SIG-M5 treated with dmso at 0.1 percent for 504 hours (cell line): ENCODE measurements around the gene PTGR3.

Experiments used
- DNase-seq: peaks from one replicate; lab custom pipeline; 2025; ENCODE audit not compliant: unreplicated experiment; lab: John Stamatoyannopoulos, UW

Gene PTGR3

DNA sequence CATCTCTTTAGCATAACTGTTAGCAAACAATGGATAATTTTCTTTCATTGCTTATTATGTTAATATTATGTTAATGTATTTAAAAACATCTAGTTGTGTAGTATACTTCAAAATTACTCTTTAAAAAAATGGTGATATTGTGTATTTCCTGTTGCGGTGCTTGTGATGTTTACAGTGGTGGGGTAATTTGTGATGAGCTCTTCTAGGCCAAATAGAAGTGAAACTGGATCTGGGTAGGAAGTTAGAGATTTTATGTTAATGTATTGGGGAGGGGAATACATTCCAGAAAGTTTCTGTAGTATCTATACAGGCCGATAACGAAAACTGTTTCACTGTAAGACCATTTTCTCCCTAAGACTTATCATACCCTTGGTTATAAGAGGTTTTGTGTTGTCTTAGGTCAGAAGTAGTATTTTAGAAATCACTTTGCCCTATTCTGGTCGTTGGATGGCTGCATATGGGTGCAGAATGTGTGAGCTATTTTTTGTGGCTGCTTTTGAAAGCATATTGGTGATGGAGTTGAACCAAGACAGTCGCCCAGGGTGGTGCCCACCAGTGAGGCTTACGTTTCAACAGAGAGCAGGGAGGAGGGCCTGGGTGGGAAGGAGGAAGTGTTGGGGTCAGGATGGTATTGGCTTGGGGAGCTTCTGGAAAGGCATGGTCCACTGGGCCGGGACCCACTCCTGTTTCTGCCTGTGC is 7.4 kb upstream of the PTGR3 start:
- peak; percentile 25 for DNase-seq

DNA sequence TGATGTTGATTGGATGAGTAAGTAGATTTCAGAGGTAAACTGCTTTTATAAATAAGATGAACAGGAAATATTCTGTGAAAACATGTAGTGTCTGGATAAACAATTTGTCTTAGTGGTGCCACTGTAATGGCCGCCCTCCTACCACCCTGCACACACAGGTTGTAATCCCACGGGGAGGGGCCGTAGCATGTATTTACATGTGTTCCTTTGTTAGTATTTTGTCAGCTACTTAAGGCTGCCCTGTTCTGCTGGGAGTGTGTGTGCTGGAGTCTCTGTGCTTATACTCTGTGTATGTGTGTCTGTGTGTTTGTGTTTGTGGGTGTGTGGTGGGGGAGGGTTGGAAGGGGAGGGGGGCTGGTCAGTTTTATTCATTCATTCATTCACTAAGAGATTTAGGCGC is 6.7 kb upstream of the PTGR3 start:
- no peak for DNase-seq

DNA sequence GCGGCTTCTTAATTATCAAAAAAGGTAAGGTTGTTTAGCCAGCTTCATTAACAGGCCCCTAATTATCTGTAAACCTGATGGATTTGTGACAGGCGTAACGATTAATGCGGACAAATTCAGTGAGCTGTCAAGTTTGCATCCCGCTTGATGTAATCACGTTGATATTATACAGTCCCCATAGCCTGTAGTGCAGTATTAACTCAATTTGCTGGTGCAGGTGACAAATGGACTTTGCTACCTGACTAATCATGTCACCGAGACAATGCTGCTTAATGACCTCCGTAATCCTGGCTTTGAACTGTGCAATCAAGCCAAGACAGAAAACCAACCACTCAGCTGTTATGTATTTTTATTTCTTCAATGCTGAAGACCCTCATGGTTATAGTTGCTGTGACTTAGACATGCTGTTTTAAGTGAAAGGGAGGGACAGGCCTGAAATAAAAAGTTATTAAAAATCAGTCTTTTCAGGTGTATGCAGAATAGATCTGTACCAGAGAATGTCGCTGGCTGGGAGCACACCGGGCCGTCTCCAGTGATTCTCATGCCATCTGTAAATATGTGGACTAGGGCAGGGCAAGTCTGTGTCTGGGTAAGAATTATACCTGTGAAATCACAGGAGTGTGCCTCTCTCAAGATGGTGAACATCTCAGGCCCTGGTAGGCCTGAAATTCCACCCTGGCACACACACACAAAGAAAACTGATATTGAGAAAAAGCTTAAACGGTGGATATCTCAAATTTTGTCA is 6.0 kb upstream of the PTGR3 start:
- DNase-seq = no peak

DNA sequence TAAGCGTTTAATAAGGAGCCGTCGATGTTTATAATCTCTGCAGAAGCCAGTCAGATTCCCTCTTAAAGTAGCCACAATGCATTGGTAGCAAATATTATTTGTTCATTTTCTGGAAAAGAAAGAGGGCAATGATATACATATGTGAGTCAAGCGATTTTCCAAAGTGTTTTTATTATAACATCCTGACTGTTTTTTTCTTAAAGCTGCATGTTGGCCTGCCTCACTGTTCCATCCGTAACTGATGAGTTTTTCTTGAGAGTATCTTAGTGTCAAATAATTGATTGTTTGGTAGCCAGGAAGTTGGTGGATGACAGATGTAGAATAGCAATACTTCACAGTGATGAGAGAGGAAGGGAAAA is 5.4 kb upstream of the PTGR3 start:
- DNase-seq = no peak

DNA sequence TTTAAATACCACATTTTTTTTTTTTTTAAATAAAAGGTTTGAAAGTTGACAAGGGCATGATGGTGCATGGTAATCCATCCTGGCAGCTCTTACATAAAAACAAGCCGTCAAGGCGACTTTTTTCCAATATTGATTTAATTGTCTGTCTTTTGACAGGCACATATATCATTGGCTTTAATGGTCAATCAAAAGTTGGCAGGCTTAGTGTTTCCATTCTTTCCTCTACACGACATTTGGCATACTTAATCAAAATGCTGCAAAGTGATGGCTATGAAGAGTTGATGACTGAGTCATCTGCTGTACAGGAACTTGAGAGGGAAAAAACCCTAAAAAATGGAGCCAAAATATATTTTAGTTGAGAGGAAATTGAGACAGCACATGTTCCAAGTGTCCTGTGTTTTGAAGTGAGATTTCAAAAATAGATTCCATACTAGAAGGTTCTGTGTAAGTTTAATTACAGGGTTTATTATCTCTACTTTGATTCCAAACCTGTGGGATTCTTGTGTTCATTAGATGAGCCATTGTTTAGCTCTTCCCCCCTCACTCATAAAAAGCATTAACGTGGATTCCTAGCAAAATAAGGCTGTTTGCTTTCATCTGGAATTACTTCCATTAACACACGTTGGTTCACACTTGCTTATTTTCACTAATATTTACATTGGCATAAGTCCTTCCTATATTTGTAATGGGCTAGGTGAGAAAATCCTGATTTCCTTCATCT is 4.8 kb upstream of the PTGR3 start:
- no peak for DNase-seq

DNA sequence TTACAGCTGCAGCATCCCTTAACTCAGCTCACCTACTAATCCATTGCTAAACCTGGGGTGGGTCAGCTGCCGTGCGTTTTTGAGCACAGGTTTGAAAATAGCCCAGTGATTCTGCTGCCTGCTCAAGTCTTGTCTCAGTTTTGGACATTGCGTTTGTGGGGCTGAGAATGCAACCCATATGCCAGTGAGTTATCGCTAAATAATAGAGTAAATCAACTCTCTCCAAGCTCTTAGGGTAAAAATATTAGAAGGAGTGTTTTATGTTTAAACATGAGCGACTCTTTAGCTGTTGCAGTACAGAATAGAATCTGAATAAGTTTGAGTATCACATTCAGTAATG is 3.8 kb upstream of the PTGR3 start:
- DNase-seq = no peak

DNA sequence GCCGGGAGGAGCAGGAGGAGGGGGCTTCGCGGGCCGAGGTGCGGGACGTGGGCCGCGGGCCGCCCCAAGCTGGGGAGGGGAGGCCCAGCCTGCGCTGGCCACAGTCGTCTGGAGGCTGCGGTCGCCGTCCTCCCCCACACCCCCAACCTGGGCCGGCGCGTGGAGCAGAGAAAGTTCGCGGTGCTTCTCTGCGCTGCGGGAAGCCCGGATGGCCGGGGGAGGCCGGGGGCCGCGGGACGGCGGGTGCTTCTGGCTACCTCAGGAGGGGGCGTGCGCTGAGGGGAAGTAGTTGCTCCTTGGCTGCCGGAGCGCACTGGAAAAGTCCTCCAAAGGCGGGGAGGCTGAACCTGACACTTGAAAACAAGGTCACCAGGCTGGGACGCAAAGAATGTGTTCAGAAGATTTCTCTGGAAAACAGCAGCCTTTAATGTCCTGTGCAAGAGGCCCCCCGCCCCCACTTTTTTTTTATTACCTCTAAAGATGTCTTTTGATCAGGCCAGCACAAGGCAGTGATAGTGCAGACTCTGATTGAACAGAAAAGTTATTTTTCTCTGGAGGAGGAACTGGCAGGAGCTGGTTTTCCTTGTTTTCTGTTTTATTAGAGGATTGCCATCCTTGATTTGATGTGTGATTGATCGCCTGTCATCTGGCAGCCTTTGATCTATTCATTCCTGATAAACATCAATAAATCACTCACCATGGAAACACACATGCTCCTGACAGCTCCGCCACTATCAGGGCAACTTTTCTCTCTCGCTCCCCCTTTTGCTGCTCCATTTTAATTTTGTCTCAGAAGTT is 3.2 kb upstream of the PTGR3 start:
- DNase-seq = peak; percentile 33

DNA sequence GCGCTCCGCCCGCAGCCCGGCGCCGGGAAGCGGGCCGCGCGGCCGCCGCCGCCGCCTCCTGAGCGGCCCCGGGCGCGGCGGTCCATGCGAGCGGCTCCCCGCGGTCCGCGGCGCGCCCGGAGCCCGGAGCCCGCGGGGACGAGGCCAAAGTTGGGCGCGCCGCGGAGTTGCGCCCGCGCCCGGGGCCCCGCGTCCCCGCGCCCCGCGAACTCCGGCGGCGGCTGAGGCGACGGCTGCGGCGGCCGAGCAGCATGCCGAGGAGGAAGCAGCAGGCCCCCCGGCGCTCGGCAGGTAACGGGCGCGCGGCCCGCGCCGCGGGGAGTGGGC is 2.6 kb upstream of the PTGR3 start:
- no peak for DNase-seq

DNA sequence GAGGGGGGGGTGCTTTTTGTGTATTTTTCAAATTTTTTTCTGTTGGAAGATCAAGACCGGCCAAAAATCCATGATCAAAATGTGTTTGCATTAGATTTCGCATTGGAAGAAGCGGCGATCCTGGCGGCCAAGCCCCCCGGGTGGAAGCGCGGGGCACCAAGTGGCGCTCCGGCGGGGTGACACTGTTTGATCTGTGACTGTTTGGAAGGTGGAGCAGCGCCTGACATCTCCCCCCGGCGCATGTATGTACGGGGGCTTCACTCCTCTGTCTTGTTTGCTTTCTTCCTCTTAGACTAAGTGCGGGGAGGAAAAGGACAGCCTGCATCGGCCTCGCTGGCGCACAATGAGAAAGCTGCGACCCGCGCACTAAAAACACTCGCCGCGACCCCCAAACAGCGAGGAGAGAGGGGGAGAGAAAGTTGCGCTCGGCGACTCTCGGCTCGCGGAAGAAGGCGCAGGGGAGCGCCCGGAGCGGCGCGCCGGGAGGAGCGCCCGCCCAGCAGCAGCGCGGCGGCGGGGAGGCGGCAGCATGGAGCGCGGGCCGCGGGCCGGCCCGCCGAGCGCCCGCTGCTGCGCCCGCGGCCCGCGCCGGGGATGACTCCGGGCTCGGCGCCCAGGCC is 2.2 kb upstream of the PTGR3 start:
- peak; percentile 35 for DNase-seq

DNA sequence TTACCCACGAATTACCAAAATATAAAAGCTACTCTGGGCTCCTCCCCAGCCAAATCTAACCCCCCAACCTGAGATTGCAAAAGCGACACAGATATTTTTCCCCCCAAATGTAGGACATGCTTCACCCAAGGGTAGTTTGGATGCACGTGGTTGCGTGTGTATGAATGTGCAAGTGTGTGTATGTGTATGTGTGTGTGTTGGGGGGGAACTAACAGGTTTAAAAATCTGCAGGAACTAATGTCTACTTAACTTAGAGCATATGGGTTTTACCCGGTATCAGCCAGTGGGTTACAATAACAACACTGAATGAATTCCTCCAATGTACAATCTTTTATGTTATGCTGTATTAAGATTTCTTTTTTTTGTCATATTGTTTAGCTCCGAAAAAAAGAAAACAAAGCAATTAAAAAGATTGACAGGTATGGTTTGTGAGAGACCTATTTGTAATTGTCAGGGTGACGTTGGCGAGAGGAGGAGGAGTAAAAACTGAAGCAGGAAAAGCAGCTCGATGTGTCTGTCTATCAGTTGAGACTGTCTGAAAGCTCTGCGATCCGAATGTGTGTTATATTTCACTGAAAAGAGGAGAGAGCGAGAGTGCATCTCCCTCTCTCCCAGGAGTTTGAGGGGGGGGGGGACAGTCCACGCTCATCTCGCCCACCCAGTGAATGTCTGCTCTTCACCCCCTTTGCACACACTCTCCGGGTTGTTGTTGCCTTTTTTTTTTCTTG is 1.5 kb upstream of the PTGR3 start, which contains the start of gene TSHZ1:
Gene TSHZ1, plus strand, starts transcription at position 524 of the 728 bp plus-strand sequence. CDS start 1,080 bp downstream, outside the sequence.
- DNase-seq = peak; percentile 96

DNA sequence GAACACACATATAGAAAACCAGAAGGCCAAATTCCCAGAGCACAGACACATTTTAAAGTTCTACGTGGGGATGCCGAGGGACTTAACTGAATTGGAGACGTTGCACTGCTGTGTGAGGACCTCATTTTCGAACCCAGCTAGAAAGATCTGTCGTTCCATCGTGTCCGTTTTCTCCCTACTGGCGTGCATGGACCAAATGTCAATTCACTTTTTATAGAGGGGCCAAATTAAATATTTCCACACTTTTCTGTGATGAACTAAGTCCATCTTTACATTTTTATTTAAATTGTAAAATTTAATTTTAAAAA is 966 bp upstream of the PTGR3 start:
- DNase-seq = peak; percentile 65

DNA sequence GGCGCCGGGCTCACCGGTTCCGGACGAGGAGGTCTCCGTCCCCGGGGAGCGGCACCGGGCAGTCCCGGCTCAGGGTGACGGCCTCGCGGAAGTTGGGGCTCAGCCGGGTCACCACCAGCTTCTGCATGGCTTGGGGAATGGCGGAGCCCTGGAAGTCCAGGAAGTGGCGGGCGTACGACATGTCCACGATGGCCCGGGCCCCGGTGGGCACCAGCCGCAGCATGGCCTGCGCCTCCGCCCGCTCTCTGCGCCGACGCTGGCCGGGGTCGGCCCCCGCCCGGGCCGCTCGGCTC is 157 bp downstream of the PTGR3 start:
- DNase-seq = peak; percentile 48

DNA sequence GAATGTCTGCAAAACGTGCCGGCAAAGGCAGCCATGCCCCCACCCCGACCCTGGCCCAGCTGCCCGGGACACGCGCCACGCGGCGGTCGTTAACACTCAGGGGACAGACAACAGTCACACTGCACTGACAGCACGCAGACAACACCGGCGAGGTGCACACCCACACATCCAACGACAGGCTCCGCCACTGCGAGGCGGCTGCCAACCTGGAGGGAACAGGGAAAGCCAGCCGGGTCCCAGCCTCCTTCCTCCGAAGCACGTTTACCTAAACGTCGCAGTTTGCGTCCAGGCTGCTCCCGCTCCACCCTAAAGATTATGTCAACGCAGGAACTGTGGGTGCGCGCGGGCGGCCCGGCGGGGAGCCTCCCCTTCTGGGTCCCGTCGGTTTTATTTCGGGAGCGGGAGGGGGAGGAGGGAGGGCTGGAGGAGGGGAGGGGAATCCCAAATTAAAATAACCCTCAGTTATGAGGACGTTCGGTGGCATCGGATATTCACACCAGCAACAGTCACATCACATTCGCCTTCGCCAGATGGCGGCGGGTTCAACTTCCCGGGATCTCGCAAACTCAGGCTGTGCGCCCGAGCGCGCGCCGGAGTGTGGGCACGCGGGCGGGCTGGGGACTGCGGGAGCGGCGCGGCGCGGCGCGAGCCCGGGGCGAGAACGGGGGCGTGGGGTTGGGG is 644 bp downstream of the PTGR3 start:
- peak; percentile 62 for DNase-seq

DNA sequence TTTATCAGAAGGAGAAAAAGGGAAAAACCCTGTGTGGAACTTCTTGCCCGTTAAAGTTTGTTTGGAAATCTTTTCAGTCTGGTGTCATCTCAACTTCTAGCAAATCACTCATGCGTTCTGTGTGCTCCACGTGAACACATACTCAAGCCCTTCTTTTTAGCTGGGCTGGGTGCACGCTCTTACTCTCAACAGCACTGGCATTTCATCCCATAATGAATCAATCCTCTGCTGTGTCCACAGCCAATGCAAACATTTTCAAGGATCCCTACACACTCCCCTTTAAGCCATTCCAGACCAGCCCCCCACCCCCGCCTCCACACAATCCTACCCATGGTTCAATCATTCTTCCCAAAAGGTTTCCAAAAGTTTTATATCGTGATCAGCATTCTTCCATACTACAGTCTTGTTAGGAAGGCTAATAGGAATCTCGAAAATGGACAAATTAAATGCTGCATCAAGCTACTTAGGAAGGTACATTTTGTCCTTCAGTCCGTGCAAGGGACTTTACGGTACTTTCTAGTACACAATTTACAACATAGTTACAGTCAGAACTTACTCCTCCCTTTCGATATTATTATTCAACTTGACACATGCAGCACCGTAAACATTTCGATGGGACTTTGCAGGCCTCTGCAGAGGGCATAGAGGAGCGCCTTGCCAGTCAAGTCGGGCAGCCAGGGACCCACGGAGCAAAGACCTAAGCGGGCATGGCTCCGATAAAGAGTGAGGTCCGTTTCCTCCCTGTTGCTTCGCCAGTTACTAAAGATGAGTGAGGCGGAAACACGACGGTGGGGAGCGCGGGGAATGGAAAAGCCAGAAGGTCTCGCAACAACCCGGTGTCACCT is 1.4 kb downstream of the PTGR3 start:
- DNase-seq = peak; percentile 49

DNA sequence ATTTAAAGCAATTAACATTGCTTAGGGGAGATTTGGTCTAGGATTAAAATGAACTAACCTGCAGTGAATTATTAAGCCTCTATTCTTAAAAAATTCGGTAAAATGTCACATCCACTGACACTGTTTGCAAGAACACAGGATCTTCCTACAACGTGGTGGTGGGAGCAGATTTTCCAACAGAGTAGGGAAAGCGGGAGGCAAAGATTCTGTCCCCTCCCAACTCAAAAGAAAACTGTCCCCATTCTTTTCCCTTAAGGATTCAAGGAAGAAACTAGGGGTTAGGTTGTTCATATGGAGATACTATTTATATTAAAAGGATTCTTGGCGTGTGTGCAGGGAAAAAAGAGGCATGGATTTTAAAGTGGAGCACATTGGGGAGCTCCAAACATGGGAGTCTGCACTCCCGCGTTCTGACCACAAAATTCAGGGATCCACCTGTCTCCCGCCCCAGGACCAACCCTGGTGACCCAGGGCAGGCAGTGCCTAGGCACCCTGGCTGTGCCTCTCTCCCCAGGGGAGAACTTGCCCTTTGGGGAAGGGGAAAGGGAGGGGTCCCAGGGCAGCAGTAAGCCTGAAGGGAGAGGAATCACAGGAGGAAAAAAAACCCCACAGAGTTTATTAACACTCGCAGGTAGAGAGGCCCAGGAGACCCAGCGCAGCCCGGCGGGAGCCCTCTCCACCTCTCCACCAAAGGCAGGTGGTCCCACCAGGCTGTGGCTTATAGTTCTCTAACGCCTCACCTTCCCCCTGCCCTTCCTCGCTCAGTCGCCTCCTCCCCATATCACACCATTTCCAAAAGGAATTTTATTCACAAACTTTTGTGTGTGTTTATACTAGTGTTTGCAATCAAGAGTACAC is 2.3 kb downstream of the PTGR3 start:
- no peak for DNase-seq

DNA sequence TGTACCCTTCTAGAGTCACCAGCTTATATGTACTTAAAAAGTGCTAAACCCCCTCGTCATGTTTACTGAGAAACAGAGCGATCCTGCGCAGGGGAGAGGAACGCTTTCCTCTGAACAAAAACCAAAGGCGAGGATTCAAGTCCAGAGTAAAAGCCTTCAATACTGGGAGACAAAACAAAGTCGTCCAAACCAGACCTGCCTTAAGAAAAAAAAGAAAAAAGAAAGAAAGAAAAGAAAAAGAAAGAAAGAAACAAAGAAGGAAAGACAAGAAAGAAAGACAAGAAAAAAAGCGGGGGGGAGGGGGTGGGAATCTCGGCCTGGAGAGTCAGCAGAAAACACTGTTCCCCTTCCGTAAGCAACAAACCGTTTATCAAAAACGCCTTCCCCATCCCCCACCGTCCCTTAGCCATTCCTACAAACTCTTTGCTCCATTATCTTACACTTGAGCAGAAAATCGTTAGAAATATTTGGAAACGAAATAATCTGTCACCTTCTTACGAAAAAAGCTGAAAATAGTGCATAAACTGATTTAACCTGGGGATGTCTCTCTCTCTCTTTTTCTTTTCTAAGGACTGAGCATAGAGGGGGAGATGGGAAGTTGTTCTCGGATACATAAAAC is 3.3 kb downstream of the PTGR3 start:
- DNase-seq = no peak

DNA sequence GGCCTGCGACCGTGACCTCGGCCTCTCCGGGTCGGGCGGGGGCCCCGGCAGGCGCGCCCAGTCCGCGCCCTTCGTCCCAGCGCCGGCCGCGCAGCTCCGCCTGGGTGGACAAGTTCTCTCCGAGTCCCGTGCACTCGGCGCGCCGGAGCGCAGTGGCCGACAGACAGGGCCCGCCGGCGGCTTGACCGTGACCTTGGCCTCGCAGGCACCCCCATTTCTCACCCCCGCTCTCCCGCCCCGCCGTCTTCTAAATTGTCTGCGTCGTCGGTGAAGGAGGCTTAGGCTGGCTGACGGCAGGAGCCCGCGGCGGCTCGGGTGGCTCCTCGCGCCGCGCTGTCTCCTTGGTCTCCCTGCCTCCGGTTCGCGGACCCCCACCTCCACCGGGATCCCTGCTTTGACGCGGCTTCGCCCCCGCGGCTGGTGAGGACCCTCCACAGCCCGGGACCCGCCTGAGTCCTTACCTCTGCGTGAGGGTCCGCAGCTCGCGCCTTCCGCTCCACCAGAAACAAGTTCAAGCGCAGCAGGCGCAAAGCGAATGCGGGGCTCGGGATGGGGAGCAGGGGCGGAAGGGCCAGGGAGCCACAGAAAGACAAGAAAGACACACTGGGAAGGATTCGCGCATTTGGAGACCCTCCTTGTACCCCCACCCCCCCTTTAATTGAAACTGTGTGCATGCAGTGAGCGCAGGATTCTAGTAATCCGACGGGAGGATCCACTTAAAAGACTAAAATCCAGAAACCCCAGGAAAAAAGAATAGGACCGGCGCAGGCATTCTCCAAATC is 4.0 kb downstream of the PTGR3 start:
- no peak for DNase-seq
